ENCODE data around the gene NPHP1. TPM values are rescaled to one million over a fixed set of nuclear protein-coding genes. Genes with fewer than 3 reads are reported as not detected.

The NPHP1 gene
- total RNA-seq (2021) (2.5 to 3.8 TPM (median 3.1 TPM) in 3 replicates), Bru-seq, nascent RNA (percentile 43 among the genes with signal in this experiment)
- long read RNA-seq, experiment 1, transcript NPHP1-207 (20 exons, 2,513 nt), result major isoform, 5 of 13 reads
- long read RNA-seq, experiment 1, partial matches to known transcripts, result 1 of 13 reads
- long read RNA-seq, experiment 1, other reads (novel, unspliced or antisense), result 5 of 13 reads
- long read RNA-seq, experiment 2, partial matches to known transcripts, result 2 of 10 reads
- long read RNA-seq, experiment 2, other reads (novel, unspliced or antisense), result 7 of 10 reads
- long read RNA-seq, experiment 3, partial matches to known transcripts, result 1 of 3 reads
- long read RNA-seq, experiment 3, other reads (novel, unspliced or antisense), result 2 of 3 reads

- peak; percentile 91 for DNase-seq (ENCODE audit: low spot score)
- POLR2A ChIA-PET, result no interaction called here
- H3K27me3 Mint-ChIP-seq (ENCODE audit: low read depth), result no peaks in the 10 kb centered on the region; the same call in 1 of the 2 replicates
- ATAC-seq, result peak; percentile 99
- H3K36me3 Mint-ChIP-seq, result peaks cover 3% of the 10 kb centered on the region; the same call in 1 of the 2 replicates
- peaks cover 8% of the 10 kb centered on the region for H3K4me1 Mint-ChIP-seq
- H3K4me3 Mint-ChIP-seq, result peak within 1 kb of the TSS; percentile 84
- no peak within 1 kb of the TSS; the same call in 1 of the 2 replicates for H3K27ac Mint-ChIP-seq
- CTCF ChIA-PET, result interaction anchor here (0.6 kb wide), 1 partner anchor 1492 kb away, joined by 3 read pairs; no protein-coding TSS in a partner anchor
- H3K9me3 Mint-ChIP-seq, result no peaks in the 10 kb centered on the region
- peak; percentile 66; the same call in 1 of the 2 replicates for TF ChIP-seq ETV6 (CRISPR knock-in tag; IDR thresholded peaks at IDR 0.05)
- no peak for TF ChIP-seq USF2 (CRISPR knock-in tag; IDR thresholded peaks at IDR 0.05)
- TF ChIP-seq CREM (CRISPR knock-in tag; IDR thresholded peaks at IDR 0.05), result peak; percentile 98
- peak; percentile 98 for TF ChIP-seq SP1 (CRISPR knock-in tag; conservative IDR thresholded peaks at IDR 0.05)
- no peak for TF ChIP-seq ZNF425 (CRISPR knock-in tag; conservative IDR thresholded peaks at IDR 0.05)
- TF ChIP-seq OVOL2 (CRISPR knock-in tag; IDR thresholded peaks at IDR 0.05; ENCODE audit: borderline replicate concordance), result no peak
- 0 out of 2 replicates have a peak, but pooled peaks have one; percentile 49 for TF ChIP-seq ATF1 (CRISPR knock-in tag; IDR thresholded peaks at IDR 0.05)
- TF ChIP-seq FOXP4 (CRISPR knock-in tag; IDR thresholded peaks at IDR 0.05), result no peak
- TF ChIP-seq TP53 (CRISPR knock-in tag; IDR thresholded peaks at IDR 0.05), result no peak
- no peak for TF ChIP-seq ZMAT4 (CRISPR knock-in tag; IDR thresholded peaks at IDR 0.05)
- no peak for TF ChIP-seq SMAD4 (CRISPR knock-in tag; IDR thresholded peaks at IDR 0.05)
- TF ChIP-seq E2F4 (CRISPR knock-in tag; IDR thresholded peaks at IDR 0.05; ENCODE audit: borderline replicate concordance, low read depth), result no peak
- peak; percentile 64 for TF ChIP-seq GABPB1 (CRISPR knock-in tag; IDR thresholded peaks at IDR 0.05)
- TF ChIP-seq CTCF (IDR thresholded peaks at IDR 0.05), result no peak
- TF ChIP-seq ZSCAN18 (CRISPR knock-in tag; IDR thresholded peaks at IDR 0.05), result no peak
- no peak for TF ChIP-seq FOXJ3 (CRISPR knock-in tag; IDR thresholded peaks at IDR 0.05; ENCODE audit: borderline replicate concordance)
- TF ChIP-seq ATF6 (CRISPR knock-in tag; IDR thresholded peaks at IDR 0.05), result no peak
- no peak for TF ChIP-seq ZNF263 (CRISPR knock-in tag; IDR thresholded peaks at IDR 0.05; ENCODE audit: low read depth)
- TF ChIP-seq EMX1 (CRISPR knock-in tag; IDR thresholded peaks at IDR 0.05), result no peak
- no peak for TF ChIP-seq ERG (CRISPR knock-in tag; IDR thresholded peaks at IDR 0.05)
Observed at GRCh38 chr2:110204408-110205385, at the start of gene NPHP1. TSS of gene NPHP1 (minus strand) at chr2:110205013. CDS start at chr2:110204968, 45 bp downstream.
